Testis (tissue), 2 donors: ENCODE results near the gene PSD2.

Experiments
- POLR2A ChIP-seq: fragments of 450-650 bp; IDR thresholded peaks from one replicate; pipeline ENCODE4 v1.6.1; 2017; ENCODE audit warnings: antibody characterized with exemption, mild to moderate bottlenecking, moderate library complexity
- TF ChIP-seq, protein P1 (sequence below), 3 experiments: fragments of 450-650 bp in 2 of 3; fragments of 200-600 bp in 1 of 3; sonication (generic) in 1 of 3; IDR thresholded peaks; one replicate each; pipeline ENCODE4 v1.5.1; 2016 to 2019; ENCODE audit warnings: antibody characterized with exemption in 3 of 3, mild to moderate bottlenecking in 2 of 3, moderate library complexity in 1 of 3

DNA sequence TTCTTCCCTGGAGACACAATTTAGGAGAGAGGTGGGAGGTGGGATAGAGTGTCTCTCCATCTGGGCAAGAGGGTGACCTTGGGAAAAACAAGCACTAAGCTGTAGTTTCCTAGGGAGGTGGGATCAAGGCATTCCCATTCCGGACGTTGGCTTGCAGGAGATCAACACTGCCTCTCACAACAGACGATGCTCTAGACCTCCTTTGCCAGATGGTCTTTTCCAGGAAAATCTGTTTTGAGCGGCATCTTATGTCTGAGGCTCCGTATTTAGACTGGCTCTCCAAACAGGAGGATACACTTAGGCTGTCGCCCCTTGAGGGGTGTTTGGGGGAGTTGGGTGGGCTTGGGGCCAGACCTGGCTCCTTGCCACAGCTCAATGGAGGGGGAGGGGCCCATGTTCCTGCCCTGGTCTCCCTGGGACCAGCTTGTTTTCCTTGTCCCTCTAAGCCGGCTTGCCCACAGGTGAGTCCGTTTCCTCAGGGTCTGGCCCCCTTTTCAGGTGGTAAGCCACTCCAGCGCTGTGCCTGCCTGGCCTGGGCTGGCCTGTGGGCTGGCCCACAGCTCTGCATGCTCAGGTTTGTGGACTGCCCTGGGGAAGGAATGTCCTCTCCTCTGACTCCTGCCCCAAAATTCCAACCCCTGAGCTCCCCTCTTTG lies 2.4 kb downstream of the PSD2 start:
- no peak for TF ChIP-seq POLR2A
- TF ChIP-seq, protein P1, sequence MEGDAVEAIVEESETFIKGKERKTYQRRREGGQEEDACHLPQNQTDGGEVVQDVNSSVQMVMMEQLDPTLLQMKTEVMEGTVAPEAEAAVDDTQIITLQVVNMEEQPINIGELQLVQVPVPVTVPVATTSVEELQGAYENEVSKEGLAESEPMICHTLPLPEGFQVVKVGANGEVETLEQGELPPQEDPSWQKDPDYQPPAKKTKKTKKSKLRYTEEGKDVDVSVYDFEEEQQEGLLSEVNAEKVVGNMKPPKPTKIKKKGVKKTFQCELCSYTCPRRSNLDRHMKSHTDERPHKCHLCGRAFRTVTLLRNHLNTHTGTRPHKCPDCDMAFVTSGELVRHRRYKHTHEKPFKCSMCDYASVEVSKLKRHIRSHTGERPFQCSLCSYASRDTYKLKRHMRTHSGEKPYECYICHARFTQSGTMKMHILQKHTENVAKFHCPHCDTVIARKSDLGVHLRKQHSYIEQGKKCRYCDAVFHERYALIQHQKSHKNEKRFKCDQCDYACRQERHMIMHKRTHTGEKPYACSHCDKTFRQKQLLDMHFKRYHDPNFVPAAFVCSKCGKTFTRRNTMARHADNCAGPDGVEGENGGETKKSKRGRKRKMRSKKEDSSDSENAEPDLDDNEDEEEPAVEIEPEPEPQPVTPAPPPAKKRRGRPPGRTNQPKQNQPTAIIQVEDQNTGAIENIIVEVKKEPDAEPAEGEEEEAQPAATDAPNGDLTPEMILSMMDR (IDR thresholded peaks at IDR 0.05), result no peak
